Stimulated activated CD4-positive, alpha-beta T cell treated with anti-CD3 and anti-CD28 coated beads, Interleukin-15, amount 100 ng/mL, for 1 hour (primary cell): ENCODE data around the gene PDCD7.
"Not testable (repeated sequence)": the region's sequence is repeated elsewhere in the genome, so short reads cannot be mapped to it uniquely, and the experiment has no call there.

ENCODE experiments used
- DNase-seq, 2 donors: peaks; one replicate each; pipeline ENCODE4 v3.0.0-alpha.2; 2020; ENCODE audit warnings: low read depth in 1 of 2, low spot score in 1 of 2

The PDCD7 gene

GRCh38 chr15:65130941-65131340 lies 2.7 kb downstream of the PDCD7 start:
- DNase-seq, result no peak

DNA sequence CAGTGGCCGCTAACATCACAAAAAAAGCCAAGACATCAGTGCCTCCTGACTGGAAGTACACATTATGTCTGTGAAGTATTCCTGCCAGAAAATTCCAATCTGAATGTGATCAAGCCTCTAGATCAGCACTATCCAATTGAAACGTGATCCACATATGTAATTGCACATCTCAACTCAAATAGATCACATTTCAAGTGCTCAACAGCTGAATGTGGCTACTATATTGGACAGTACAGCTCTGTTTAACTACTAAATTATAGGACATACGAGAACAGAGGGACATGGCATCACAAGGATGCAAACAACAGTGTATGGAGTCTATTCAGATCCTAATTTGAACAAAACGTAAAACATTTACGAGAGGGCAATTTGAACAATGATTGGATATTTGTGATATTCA lies 18.1 kb downstream of the PDCD7 start:
- no peak for DNase-seq

- DNase-seq, result no peak
Observed at GRCh38 chr15:65115086-65115485, 18.5 kb downstream of the PDCD7 start, which contains the start of gene UBAP1L. Gene UBAP1L, minus strand, starts transcription at chr15:65115200. Its CDS starts 8,985 bp downstream, at chr15:65106215.

DNA sequence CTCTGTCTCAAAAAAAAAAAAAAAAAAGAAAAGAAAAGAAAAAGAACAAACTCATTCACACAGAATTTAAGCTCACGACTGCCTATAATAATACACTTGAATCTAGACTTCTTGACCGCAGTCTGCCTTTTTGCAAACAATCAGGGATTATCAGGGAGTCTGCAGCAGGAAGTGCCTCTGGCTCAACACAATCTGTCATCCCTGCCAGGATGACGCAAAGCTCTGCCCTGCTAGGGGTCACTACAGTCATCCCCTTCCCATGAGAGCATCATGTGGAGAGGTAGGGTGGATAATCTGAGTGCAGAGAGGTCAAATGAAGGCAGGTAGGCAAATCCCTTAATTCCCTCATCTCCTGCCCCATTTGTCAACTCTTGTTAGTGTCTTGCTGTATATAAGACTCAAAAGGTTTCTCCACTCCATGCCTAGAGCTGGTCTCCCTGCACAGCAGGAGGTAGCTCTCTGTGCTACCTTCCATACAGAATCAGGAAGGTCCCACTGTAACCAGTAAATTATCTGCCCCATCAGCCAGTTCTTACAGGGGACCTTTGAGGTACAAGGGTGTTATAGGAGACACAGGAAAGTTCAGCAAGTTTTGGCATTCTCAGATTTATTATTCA lies 22.8 kb downstream of the PDCD7 start:
- DNase-seq, result no peak

- no peak for DNase-seq
Observed at GRCh38 chr15:65106011-65106590, 27.5 kb downstream of the PDCD7 start.

- DNase-seq, result no peak
Observed at GRCh38 chr15:65105038-65105437, 28.6 kb downstream of the PDCD7 start.

DNA sequence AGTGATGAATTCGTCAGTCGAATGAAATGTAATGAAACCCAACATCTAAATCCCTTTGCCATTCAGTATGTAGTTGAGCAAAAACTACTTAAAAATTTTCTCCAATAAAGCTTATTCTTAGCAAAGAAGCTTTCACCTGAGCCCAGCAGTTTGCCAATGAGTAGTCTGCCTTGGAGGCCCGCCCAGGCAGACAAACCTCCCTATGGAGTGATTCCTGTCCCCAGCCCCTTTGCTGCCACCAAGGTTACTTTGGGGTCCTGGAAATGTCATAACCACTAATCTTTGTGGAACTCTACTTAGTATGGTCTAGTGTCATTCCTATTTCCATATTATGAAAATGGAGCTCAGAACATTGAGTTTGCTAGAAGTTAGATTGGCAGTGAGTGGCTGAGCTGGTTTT lies 30.7 kb downstream of the PDCD7 start:
- DNase-seq, result no peak

DNA sequence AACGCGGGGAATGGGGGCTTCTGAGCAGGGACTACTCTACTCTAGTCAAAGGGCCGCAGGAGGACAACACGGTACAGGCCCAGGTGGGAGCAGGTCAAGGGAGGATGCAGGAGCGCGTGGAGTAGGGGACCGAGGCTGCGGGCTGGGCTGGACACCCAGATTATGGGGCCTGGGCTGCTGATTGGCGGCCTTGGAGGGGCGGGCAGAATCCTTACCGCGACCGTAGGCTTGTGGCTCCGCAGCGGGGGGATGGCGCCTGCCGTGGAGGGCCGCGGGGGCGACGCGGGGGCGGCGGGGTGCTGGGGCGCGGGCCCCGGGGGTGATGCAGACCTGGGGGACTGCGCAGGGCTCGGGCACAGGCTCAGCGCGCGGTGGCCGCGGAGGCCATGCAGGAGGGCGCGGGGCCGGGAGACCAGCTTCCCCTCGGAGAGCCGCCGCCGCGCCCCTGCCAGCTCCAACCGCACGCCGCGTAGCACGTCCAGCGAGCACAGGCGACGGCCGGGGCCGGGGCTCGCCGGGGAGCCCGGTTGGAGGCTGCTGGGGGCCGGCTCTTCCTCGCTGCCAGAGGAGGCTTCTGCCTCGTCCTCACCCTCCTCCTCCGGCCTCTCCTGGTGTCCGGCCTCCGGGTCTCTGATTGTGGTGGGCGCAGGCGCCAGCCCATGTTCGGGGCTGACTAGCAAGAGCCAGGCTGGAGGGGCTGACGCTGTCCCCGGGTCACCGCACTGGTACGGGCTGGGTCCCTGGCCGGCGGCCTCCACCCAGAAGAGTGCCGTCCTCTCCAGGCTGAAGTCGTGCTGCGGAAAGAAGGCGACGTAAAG lies 31.5 kb downstream of the PDCD7 start:
- no peak for DNase-seq

GRCh38 chr15:65101411-65101890 lies 32.2 kb downstream of the PDCD7 start:
- peak in 1 of 2 donors; percentile 18 for DNase-seq

DNA sequence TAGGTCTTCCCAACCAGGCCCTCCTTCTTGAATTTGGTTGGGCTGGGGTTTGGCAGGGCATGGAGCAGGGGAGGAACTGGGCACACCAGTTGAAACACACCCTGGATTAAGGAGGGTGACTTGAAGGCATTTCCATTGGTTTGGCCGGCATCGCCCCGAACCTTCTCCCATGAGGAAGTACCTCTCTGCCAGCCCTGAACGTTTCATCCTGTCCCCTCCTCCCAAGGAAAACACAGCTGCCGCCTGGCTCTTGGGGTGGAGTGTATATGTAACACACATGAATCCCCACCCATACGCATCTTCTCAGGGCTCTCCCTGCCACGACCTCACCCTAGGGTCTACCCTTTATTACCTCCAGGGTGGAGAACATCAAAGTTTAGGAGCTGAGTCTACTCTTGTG lies 33.2 kb downstream of the PDCD7 start:
- DNase-seq, result no peak

DNA sequence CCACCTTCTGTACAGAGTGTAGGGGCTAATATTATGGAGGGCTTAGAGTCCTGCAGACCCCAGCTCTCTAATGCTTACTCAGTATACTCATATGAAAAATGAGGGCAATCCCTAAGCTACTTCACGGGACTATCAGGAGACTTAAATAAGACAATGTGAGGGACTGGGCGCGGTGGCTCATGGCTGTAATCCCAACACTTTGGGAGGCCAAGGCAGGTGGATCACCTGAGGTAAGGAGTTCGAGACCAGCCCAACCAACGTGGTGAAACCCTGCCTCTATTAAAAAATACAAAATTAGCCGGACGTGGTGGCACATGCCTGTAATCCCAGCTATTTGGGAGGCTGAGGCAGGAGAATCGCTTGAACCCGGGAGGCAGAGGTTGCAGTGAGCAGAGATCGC lies 33.8 kb downstream of the PDCD7 start:
- not testable (repeated sequence) for DNase-seq

DNA sequence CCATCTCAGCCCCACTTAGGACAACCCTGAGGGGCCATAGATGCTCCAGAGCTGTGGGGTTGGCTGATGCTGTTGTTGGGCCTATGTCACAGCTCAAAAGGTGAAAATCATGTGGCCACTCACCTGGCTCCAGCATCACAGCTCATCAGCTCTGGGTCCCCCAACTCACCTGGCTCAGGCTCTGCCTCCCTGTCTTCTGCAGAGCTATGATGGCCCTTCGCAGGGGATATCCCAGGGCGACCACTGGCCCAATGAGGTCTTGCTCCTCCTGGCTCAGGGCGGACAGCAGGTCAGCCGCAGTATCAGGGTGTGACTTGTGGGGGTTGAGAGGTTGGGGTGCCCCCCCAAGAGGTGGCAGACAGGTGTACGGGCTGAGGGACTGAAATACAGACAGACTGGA lies 34.3 kb downstream of the PDCD7 start:
- DNase-seq, result no peak

GRCh38 chr15:65097651-65098263 lies 35.9 kb downstream of the PDCD7 start:
- no peak for DNase-seq

DNA sequence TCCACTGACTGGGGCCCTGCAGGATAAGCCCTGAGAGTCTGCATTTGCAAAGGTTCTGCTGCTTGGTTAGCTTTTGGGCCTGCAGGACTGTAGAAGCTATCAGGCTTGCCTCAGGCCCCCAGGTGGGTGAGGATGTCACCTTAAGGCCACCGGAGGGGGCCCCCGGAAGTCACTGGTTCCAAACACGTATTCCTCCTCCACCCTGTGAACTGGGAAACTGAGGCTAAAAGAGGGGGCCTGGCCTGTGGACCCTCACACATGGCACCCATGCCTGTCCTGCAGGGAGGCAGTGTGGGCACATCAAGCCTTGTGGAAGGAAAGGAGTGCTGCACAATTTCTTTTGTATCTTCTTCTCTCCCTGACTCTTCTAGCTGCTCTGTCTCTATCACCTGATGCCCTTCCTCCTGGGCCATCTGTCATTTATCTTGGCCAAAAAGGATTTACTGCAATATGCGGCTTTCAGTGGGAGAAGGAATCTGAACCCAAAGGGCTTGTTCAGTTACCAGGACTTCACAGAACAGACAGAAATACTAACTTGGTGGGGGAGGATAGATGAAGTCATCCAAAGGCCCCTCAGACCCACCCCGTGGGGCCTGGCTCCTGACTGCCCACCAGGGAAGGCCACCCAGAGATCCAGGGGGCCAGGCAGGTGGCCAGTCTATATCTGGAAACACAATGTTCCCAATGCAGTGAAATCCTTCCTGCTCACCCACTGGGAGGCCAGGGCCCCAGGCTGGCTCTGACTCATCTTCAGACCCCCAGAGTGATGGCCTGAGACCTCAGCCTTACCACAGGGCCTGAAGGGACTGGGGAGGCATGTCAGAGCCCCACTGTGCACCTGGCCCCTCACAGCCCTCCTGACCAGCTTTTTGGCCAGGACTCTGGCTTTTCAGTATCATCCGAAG lies 36.9 kb downstream of the PDCD7 start:
- DNase-seq, result no peak

- no peak for DNase-seq
Observed at GRCh38 chr15:65095747-65096104, 37.9 kb downstream of the PDCD7 start.

- DNase-seq, result no peak
Observed at GRCh38 chr15:65095011-65095746, 38.4 kb downstream of the PDCD7 start.

DNA sequence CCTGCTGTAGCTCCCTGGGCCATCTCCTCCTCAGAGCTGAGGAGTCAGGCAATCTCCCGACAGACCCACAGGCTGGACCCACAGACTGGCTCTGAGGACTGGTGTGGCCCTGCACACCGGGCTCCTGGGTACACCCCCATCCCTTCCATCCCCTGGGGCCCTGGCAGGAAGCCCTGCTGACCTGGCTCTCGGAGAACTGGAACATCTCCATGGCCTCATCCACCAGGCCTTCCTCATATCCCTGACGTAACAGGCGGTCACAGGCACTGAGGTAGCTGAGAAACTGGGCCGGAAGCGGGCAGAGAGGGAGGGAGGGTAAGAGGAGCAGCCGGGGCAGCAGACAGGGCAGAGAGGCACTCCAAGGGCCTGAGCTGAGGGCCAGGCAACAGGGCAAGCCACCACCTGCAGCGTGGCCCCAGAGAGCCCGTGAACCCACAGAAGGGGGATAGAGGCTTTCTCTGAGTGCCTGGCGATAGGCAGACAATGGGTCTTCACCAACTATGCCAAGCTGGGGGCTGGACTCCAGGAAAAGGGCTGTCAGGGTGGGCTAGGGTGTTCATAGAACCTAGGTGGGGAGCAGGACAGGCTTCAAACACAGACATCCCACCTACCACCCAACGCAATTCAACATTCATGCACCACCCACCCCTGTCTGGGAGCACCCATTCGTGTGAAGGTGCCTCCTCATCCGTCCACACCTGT lies 39.2 kb downstream of the PDCD7 start:
- DNase-seq, result no peak

GRCh38 chr15:65093793-65094170 lies 39.8 kb downstream of the PDCD7 start:
- DNase-seq, result not testable (repeated sequence)
